Spleen (tissue), 11 donors: ENCODE data around the gene SLC25A29. TPM values are rescaled to one million over a fixed set of nuclear protein-coding genes. Genes with fewer than 3 reads are reported as not detected.

Experiments used
- DNase-seq: peaks from one replicate; pipeline ENCODE4 v3.0.0-alpha.2; 2020
- H3K27ac ChIP-seq, 8 donors: fragments of 200-600 bp; sonication (generic) in 7 of 8; 1 replicate in 4 of 8; 2 replicates in 4 of 8; pipeline versions ENCODE4 v1.5.0 to v1.8.0; 2016 to 2021; ENCODE audit warnings: inconsistent platforms in 4 of 8, mild to moderate bottlenecking in 4 of 8, moderate library complexity in 1 of 8
- H3K27me3 ChIP-seq, 7 donors: fragments of 200-600 bp; sonication (generic) in 6 of 7; replicated peaks in 1 of 7; 1 replicate in 4 of 7; 2 replicates in 3 of 7; pipeline versions ENCODE4 v1.5.0 to v1.8.0; 2016 to 2021; ENCODE audit warnings: inconsistent platforms in 3 of 7, mild to moderate bottlenecking in 1 of 7
- H3K36me3 ChIP-seq, 6 donors: fragments of 200-600 bp; sonication (generic) in 5 of 6; 1 replicate in 4 of 6; 2 replicates in 2 of 6; pipeline versions ENCODE4 v1.5.0 to v1.8.0; 2016 to 2021; ENCODE audit warnings: inconsistent platforms in 2 of 6
- H3K4me1 ChIP-seq, 6 donors: fragments of 200-600 bp; sonication (generic) in 5 of 6; 1 replicate in 3 of 6; 2 replicates in 3 of 6; pipeline versions ENCODE4 v1.5.0 to v1.8.0; 2016 to 2021; ENCODE audit warnings: inconsistent platforms in 3 of 6
- H3K4me3 ChIP-seq, 8 donors: fragments of 200-600 bp; sonication (generic) in 7 of 8; 1 replicate in 4 of 8; 2 replicates in 4 of 8; pipeline versions ENCODE4 v1.5.0 to v1.8.0; 2016 to 2021; ENCODE audit warnings: inconsistent platforms in 4 of 8, mild to moderate bottlenecking in 4 of 8, moderate library complexity in 2 of 8
- H3K9me3 ChIP-seq, 8 donors: fragments of 200-600 bp; sonication (generic) in 7 of 8; 1 replicate in 4 of 8; 2 replicates in 4 of 8; pipeline versions ENCODE4 v1.5.0 to v1.8.0; 2016 to 2021; ENCODE audit warnings: inconsistent platforms in 4 of 8
- CTCF ChIP-seq, 11 experiments: fragments of 200-600 bp in 7 of 11; fragments of 450-650 bp in 4 of 11; sonication (generic) in 4 of 11; IDR thresholded peaks in 8 of 11; conservative IDR thresholded peaks in 3 of 11; 1 replicate in 7 of 11; 2 replicates in 4 of 11; pipeline versions ENCODE4 v1.4.0 to v1.8.0; 2016 to 2021; ENCODE audit warnings: antibody characterized with exemption in 11 of 11, inconsistent platforms in 4 of 11, mild to moderate bottlenecking in 1 of 11
- POLR2A ChIP-seq, 3 donors: fragments of 450-650 bp; IDR thresholded peaks; one replicate each; pipeline ENCODE4 v1.5.1; 2017; ENCODE audit warnings: antibody characterized with exemption in 3 of 3, mild to moderate bottlenecking in 1 of 3
- POLR2AphosphoS5 ChIP-seq, 3 donors: sonication (generic); formaldehyde crosslinking; IDR thresholded peaks; one replicate each; pipeline ENCODE4 v1.5.1; 2017; ENCODE audit warnings: antibody characterized with exemption in 3 of 3
- WGBS, 5 donors: extraction: QIAGEN DNeasy Blood & Tissue Kit in 3 of 5; methylation state at CpG; one replicate each; pipeline versions ENCODE4 v1.1.5 to v1.1.7; 2013 to 2018; 5-methylcytosine and 5-hydroxymethylcytosine counted together
- intact Hi-C: fragments of 100-400 bp; cut with DNase I; formaldehyde crosslinking; loops from one replicate; pipeline ENCODE4 v1.15.0; 2023; ENCODE audit warnings: low total_unique reads
- polyA plus RNA-seq, 3 donors: library from polyadenylated mRNA; stranded (reverse); fragments of 200-250 nt; gene quantifications; one replicate each; pipeline ENCODE4 v1.2.1, GENCODE V29; 2013
- total RNA-seq, 7 donors: library from RNA; depleted of rRNA in 3 of 7; stranded (reverse); fragments of >200 nt in 3 of 7; fragmentation: NEBNext Ultra II Directional in 4 of 7; extraction: Animal tissue kit (Norgen Biotek cat#: 25700) in 4 of 7; gene quantifications; one replicate each; pipeline versions ENCODE4 v1.1.0 to v1.2.1, GENCODE V29; 2016 to 2021
- donor health status: healthy with polysubstance abuse.
- donor health status: DM: no; HTN: no; CAD: no; lungs with moderate emphysema.
- donor health status: DM: no; HTN: no; CAD: no.
- donor health status: Bipolar disorder and iron deficiency.
- donor health status: healthy.
- donor health status: DM: no; HTN: no; CAD: no.
- donor health status: DM: yes; HTN: yes; CAD: no.

SLC25A29 gene
- total and polyA plus RNA-seq, 10 donors: 19.6 to 52.9 (median 32.5) TPM

GRCh38 chr14:100333311-100333710, 27.1 kb upstream of the SLC25A29 start:
- no peaks in the 10 kb centered on the region for H3K4me1 ChIP-seq
- H3K4me3 ChIP-seq: no peak overlapping the region
- intact Hi-C loops: no loop called here
- no peaks in the 10 kb centered on the region for H3K9me3 ChIP-seq
- DNase-seq: peak; percentile 62
- no peaks in the 10 kb centered on the region for H3K27me3 ChIP-seq
- WGBS, 5 donors: 92 to 98% (median 95%) methylated on average over 8 of the region's 8 CpGs
- no peak overlapping the region for H3K27ac ChIP-seq
- no peak for TF ChIP-seq POLR2AphosphoS5 (IDR thresholded peaks at IDR 0.05)
- no peak for TF ChIP-seq CTCF (IDR thresholded peaks at IDR 0.05 in 8 of 11, conservative IDR thresholded peaks at IDR 0.05 in 3 of 11)
- TF ChIP-seq POLR2A (IDR thresholded peaks at IDR 0.05): no peak
- H3K36me3 ChIP-seq: peaks cover 0 to 65% (median 49%) of the 10 kb centered on the region in 6 donors

GRCh38 chr14:100332797-100333196, 26.6 kb upstream of the SLC25A29 start:
- DNase-seq: no peak
- peaks cover 0 to 60% (median 44%) of the 10 kb centered on the region in 6 donors for H3K36me3 ChIP-seq
- H3K4me3 ChIP-seq: no peak overlapping the region
- no peaks in the 10 kb centered on the region for H3K9me3 ChIP-seq
- 79 to 86% (median 80%) methylated on average over 4 to 8 of the region's 8 CpGs for WGBS, 5 donors
- TF ChIP-seq POLR2A (IDR thresholded peaks at IDR 0.05) (no peak), POLR2AphosphoS5 (IDR thresholded peaks at IDR 0.05) (peak in 1 of 3 donors; percentile 16)
- H3K27me3 ChIP-seq: no peaks in the 10 kb centered on the region
- H3K27ac ChIP-seq: peak overlapping the region in 2 of 8 donors; percentile 4 to 43
- intact Hi-C loops: no loop called here
- no peaks in the 10 kb centered on the region for H3K4me1 ChIP-seq

- Histone ChIP-seq H3K27ac (peak overlapping the region in 2 of 8 donors; percentile 4 to 43), H3K4me3 (no peak overlapping the region), H3K4me1 (no peaks in the 10 kb centered on the region), H3K36me3 (peaks cover 0 to 54% (median 38%) of the 10 kb centered on the region in 6 donors), H3K9me3 (no peaks in the 10 kb centered on the region), H3K27me3 (no peaks in the 10 kb centered on the region)
- intact Hi-C loops: no loop called here
- TF ChIP-seq CTCF (IDR thresholded peaks at IDR 0.05 in 8 of 11, conservative IDR thresholded peaks at IDR 0.05 in 3 of 11) (no peak), POLR2A (IDR thresholded peaks at IDR 0.05) (no peak), POLR2AphosphoS5 (IDR thresholded peaks at IDR 0.05) (peak in 1 of 3 donors; percentile 11)
- 75 to 92% (median 76%) methylated on average over 9 to 11 of the region's 11 CpGs for WGBS, 5 donors
- no peak for DNase-seq
These were observed 25.9 kb upstream of the SLC25A29 start for GRCh38 chr14:100332071-100332639.

- no peak for DNase-seq
- 82 to 89% (median 86%) methylated on average over 8 to 13 of the region's 13 CpGs for WGBS, 5 donors
- intact Hi-C loops: no loop called here
- Histone ChIP-seq H3K9me3 (no peaks in the 10 kb centered on the region), H3K4me3 (no peak overlapping the region), H3K4me1 (no peaks in the 10 kb centered on the region), H3K36me3 (peaks cover 0 to 37% (median 26%) of the 10 kb centered on the region in 6 donors), H3K27me3 (no peaks in the 10 kb centered on the region), H3K27ac (no peak overlapping the region)
- no peak for TF ChIP-seq CTCF (IDR thresholded peaks at IDR 0.05 in 8 of 11, conservative IDR thresholded peaks at IDR 0.05 in 3 of 11)
- TF ChIP-seq POLR2A (IDR thresholded peaks at IDR 0.05): no peak
- TF ChIP-seq POLR2AphosphoS5 (IDR thresholded peaks at IDR 0.05): no peak
These were observed 24.2 kb upstream of the SLC25A29 start for GRCh38 chr14:100330388-100330931.
